ENCODE results near the gene ZNF185.

DNA sequence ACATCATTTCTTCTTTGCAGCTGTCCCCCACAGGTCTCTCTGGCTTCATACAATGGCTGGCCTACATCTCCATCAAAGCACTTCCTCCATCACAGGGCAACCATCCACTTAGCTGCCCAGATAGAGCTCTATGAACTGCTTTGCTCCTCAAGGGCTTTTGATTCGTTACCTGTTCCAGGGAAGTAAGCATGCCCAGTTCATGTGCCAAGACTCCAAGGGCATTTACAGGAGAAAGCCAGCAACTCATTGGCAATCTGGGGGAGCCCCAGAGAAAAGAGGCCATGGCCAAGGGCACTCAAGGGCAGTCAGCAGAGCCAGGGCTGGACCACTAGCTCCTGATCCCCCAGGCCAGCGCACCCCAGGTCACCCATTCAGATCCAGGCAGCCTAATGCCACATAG is 24.5 kb upstream of the ZNF185 start:
- TF ChIP-seq ZFP36 (IDR thresholded peaks at IDR 0.05; ENCODE audit: low read depth, low read length, partially characterized antibody) (no peak), EZH2 (IDR thresholded peaks at IDR 0.05; ENCODE audit: borderline replicate concordance, low read depth, low read length) (no peak), NCOA2 (IDR thresholded peaks at IDR 0.05; ENCODE audit: partially characterized antibody in 2 of 2) (no peak), POLR2AphosphoS5 (IDR thresholded peaks at IDR 0.05; ENCODE audit: control insufficient read depth, insufficient read depth, low read depth, low read length) (no peak), ZNF41 (CRISPR knock-in tag; conservative IDR thresholded peaks at IDR 0.05) (no peak), KLF6 (CRISPR knock-in tag; IDR thresholded peaks at IDR 0.05; ENCODE audit: borderline replicate concordance) (no peak)
- TF ChIP-seq, protein P1, sequence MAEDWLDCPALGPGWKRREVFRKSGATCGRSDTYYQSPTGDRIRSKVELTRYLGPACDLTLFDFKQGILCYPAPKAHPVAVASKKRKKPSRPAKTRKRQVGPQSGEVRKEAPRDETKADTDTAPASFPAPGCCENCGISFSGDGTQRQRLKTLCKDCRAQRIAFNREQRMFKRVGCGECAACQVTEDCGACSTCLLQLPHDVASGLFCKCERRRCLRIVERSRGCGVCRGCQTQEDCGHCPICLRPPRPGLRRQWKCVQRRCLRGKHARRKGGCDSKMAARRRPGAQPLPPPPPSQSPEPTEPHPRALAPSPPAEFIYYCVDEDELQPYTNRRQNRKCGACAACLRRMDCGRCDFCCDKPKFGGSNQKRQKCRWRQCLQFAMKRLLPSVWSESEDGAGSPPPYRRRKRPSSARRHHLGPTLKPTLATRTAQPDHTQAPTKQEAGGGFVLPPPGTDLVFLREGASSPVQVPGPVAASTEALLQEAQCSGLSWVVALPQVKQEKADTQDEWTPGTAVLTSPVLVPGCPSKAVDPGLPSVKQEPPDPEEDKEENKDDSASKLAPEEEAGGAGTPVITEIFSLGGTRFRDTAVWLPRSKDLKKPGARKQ (CRISPR knock-in tag; IDR thresholded peaks at IDR 0.05): no peak
